Neuronal stem cell (in vitro differentiated cells): ENCODE measurements around the gene OR8K3.

Source experiments
- DNase-seq: peaks from one replicate; pipeline ENCODE4 v3.0.0-alpha.2; 2013; ENCODE audit warnings: low spot score
- H2AFZ ChIP-seq: one replicate; pipeline ENCODE4 v1.6.1; 2013; ENCODE audit warnings: mild to moderate bottlenecking, low read length, inconsistent platforms
- H2AK5ac ChIP-seq: 2 replicates; pipeline ENCODE4 v1.6.1; 2013; ENCODE audit warnings: low read depth, mild to moderate bottlenecking, inconsistent platforms, low read length, moderate library complexity, mixed read lengths
- H2BK120ac ChIP-seq: 2 replicates; pipeline ENCODE4 v1.6.1; 2013; ENCODE audit warnings: low read depth, mild to moderate bottlenecking, inconsistent platforms, low read length, moderate library complexity, mixed read lengths
- H2BK12ac ChIP-seq: one replicate; pipeline ENCODE4 v1.6.1; 2013; ENCODE audit warnings: low read length, inconsistent platforms
- H2BK15ac ChIP-seq: 2 replicates; pipeline ENCODE4 v1.6.1; 2013; ENCODE audit warnings: mild to moderate bottlenecking, low read length, inconsistent platforms, mixed read lengths
- H2BK5ac ChIP-seq: one replicate; pipeline ENCODE4 v1.6.1; 2013; ENCODE audit warnings: inconsistent platforms, mild to moderate bottlenecking, low read length, moderate library complexity
- H3K14ac ChIP-seq: one replicate; pipeline ENCODE4 v1.6.1; 2013; ENCODE audit warnings: low read length, inconsistent platforms
- H3K18ac ChIP-seq: 2 replicates; pipeline ENCODE4 v1.6.1; 2013; ENCODE audit warnings: low read length, inconsistent platforms
- H3K23ac ChIP-seq: 2 replicates; pipeline ENCODE4 v1.6.1; 2013; ENCODE audit warnings: low read depth, mild to moderate bottlenecking, mixed read lengths, low read length, inconsistent platforms; ENCODE audit not compliant: poor library complexity
- H3K27ac ChIP-seq: replicated peaks from 3 replicates; pipeline ENCODE4 v1.5.1; 2013; ENCODE audit warnings: low read length, inconsistent platforms
- H3K27me3 ChIP-seq, 3 experiments: 2 replicates each; pipeline ENCODE4 v1.6.1; 2013; ENCODE audit warnings: low read length in 3 of 3, mild to moderate bottlenecking in 2 of 3, inconsistent platforms in 1 of 3, low read depth in 1 of 3, mixed read lengths in 1 of 3, moderate library complexity in 1 of 3; ENCODE audit not compliant: control insufficient read depth in 3 of 3, insufficient read depth in 3 of 3
- H3K36me3 ChIP-seq, 2 donors: replicated peaks in 1 of 2; 2 replicates each; pipeline ENCODE4 v1.6.1; 2013; ENCODE audit warnings: low read length in 2 of 2; ENCODE audit not compliant: control insufficient read depth in 2 of 2, insufficient read depth in 2 of 2
- H3K4ac ChIP-seq: 2 replicates; pipeline ENCODE4 v1.6.1; 2013; ENCODE audit warnings: inconsistent platforms, mild to moderate bottlenecking, low read length, moderate library complexity
- H3K4me1 ChIP-seq, 2 donors: 1 replicate in 1 of 2; 2 replicates in 1 of 2; pipeline ENCODE4 v1.6.1; 2013; ENCODE audit warnings: low read length in 2 of 2, low read depth in 1 of 2; ENCODE audit not compliant: control insufficient read depth in 2 of 2, insufficient read depth in 1 of 2
- H3K4me2 ChIP-seq: one replicate; pipeline ENCODE4 v1.6.1; 2013; ENCODE audit warnings: mild to moderate bottlenecking, low read length, inconsistent platforms; ENCODE audit not compliant: insufficient read depth, poor library complexity, severe bottlenecking
- H3K4me3 ChIP-seq, 2 donors: 2 replicates each; pipeline ENCODE4 v1.5.1; 2013; ENCODE audit warnings: low read length in 2 of 2, mild to moderate bottlenecking in 2 of 2, inconsistent platforms in 1 of 2, moderate library complexity in 1 of 2
- H3K79me1 ChIP-seq: one replicate; pipeline ENCODE4 v1.6.1; 2013; ENCODE audit warnings: low read depth, mild to moderate bottlenecking, inconsistent platforms, low read length, moderate library complexity
- H3K9ac ChIP-seq: one replicate; pipeline ENCODE4 v1.6.1; 2013; ENCODE audit warnings: mild to moderate bottlenecking, low read depth, low read length, inconsistent platforms; ENCODE audit not compliant: poor library complexity
- H3K9me3 ChIP-seq, 2 donors: replicated peaks in 1 of 2; 2 replicates each; pipeline versions ENCODE3 to v1.6.1; 2013; ENCODE audit warnings: low read length in 2 of 2, mild to moderate bottlenecking in 2 of 2, inconsistent platforms in 1 of 2, low read depth in 1 of 2, mixed read lengths in 1 of 2, moderate library complexity in 1 of 2; ENCODE audit not compliant: control insufficient read depth in 2 of 2, insufficient read depth in 1 of 2
- H4K8ac ChIP-seq: one replicate; pipeline ENCODE4 v1.6.1; 2013; ENCODE audit warnings: low read depth, mild to moderate bottlenecking, inconsistent platforms, low read length, moderate library complexity
- H4K91ac ChIP-seq: one replicate; pipeline ENCODE4 v1.6.1; 2013; ENCODE audit warnings: low read length, low read depth, mild to moderate bottlenecking, inconsistent platforms; ENCODE audit not compliant: poor library complexity
- WGBS, 2 donors: extraction: QIAGEN DNeasy Blood & Tissue Kit; methylation state at CpG; one replicate each; pipeline ENCODE4 v1.1.7; 2013; ENCODE audit warnings: missing lambda C conversion rate in 2 of 2, mixed read lengths in 1 of 2; ENCODE audit not compliant: insufficient read length in 2 of 2, insufficient replicate concordance in 1 of 2; ENCODE audit errors: extremely low coverage in 2 of 2; 5-methylcytosine and 5-hydroxymethylcytosine counted together

The OR8K3 gene

DNA sequence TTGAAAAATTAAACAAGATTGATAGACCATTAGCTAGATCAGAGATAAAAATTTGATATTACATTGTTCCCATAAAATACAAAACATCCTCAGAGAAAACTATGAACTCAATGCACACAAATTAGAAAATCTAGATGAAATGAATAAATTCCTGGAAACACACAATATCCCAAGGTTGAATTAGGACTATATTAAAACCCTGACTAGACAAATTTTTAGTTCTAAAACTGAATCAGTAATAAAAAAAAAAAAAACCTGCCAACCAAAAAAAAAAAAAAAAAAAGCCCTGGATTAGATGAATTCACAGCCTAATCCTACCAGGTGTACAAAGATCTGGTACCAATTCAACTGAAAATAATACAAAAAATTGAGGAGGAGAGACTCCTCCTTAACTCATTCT, 25.3 kb downstream of the OR8K3 start:
- H2AK5ac ChIP-seq: no peak overlapping the region
- H3K27me3 ChIP-seq: no peaks in the 10 kb centered on the region
- H2BK5ac ChIP-seq: no peak overlapping the region
- no peak overlapping the region for H4K91ac ChIP-seq
- H3K23ac ChIP-seq: no peak overlapping the region
- no peak overlapping the region for H3K27ac ChIP-seq
- no peak overlapping the region for H3K14ac ChIP-seq
- no peaks in the 10 kb centered on the region for H3K4me1 ChIP-seq
- no peak overlapping the region for H2AFZ ChIP-seq
- H3K4me3 ChIP-seq: no peak overlapping the region
- H2BK120ac ChIP-seq: no peak overlapping the region
- H2BK15ac ChIP-seq: no peak overlapping the region
- no peak overlapping the region for H4K8ac ChIP-seq
- H3K9me3 ChIP-seq: no peaks in the 10 kb centered on the region
- H2BK12ac ChIP-seq: no peak overlapping the region
- no peak for DNase-seq
- no peaks in the 10 kb centered on the region for H3K79me1 ChIP-seq
- H3K18ac ChIP-seq: no peak overlapping the region
- no peak overlapping the region for H3K4me2 ChIP-seq
- no peak overlapping the region for H3K9ac ChIP-seq
- no peak overlapping the region for H3K4ac ChIP-seq
- no peaks in the 10 kb centered on the region for H3K36me3 ChIP-seq

DNA sequence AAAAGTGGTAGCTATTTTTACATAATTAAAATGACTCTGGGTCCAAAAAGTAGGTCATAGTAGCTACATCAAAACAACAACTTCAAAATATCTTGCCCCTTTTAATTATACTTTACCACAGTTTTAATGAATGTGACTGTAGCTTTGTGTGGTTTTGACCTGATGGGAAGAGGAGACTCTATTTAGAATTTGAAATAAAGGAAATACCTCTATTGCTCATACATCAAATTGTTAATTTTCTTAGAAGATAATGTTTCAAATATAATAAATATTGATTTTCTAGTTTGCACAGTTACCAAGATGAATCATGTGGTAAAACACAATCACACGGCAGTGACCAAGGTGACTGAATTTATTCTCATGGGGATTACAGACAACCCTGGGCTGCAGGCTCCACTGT, 30.8 kb downstream of the OR8K3 start, which contains the start of gene OR8K1:
Gene OR8K1 (plus strand): TSS at position 301 of the 400 bp plus-strand sequence. CDS start 0 bp downstream, at position 301.
- Histone ChIP-seq H3K27ac (no peak within 1 kb of the TSS), H2AFZ (no peak within 1 kb of the TSS), H3K4me1 (no peaks in the 10 kb centered on the region), H2BK15ac (no peak within 1 kb of the TSS), H2BK5ac (no peak within 1 kb of the TSS), H3K18ac (no peak within 1 kb of the TSS), H2BK12ac (no peak within 1 kb of the TSS), H3K79me1 (no peaks in the 10 kb centered on the region), H3K36me3 (no peaks in the 10 kb centered on the region), H2BK120ac (no peak within 1 kb of the TSS), H3K9ac (no peak within 1 kb of the TSS), H3K14ac (no peak within 1 kb of the TSS), H3K4me3 (no peak within 1 kb of the TSS), H3K9me3 (no peaks in the 10 kb centered on the region), H3K4me2 (no peak within 1 kb of the TSS), H3K23ac (no peak within 1 kb of the TSS), H4K91ac (no peak within 1 kb of the TSS), H3K4ac (no peak within 1 kb of the TSS), H2AK5ac (no peak within 1 kb of the TSS), H4K8ac (no peak within 1 kb of the TSS), H3K27me3 (no peaks in the 10 kb centered on the region)
- no peak for DNase-seq
- WGBS, 2 donors: no CpG with 5 or more reads among the region's 1 CpG

DNA sequence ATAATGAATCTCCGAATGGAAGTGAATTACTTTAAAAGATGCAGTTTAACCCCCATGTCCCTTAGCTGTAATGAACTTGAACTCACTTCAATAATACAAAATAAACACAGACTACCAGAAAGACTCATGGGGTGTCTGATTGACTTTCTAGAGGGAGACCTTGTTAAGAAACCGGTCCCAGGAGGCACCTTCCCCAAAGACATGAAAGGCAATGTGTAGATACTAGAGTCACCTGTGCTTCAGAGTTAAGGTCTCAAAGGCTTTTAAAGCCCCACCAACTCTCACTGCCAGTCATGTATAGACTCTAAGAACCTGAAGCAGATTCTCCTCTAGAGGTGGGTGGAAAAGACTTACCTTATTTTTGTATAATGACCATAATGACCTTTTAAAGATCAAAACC, 39.0 kb downstream of the OR8K3 start, which contains the start of gene OR8J1:
Gene OR8J1 (plus strand): TSS at position 301 of the 400 bp plus-strand sequence. CDS start 5,956 bp downstream, outside the sequence.
- Histone ChIP-seq H3K9me3 (no peaks in the 10 kb centered on the region), H3K27me3 (no peaks in the 10 kb centered on the region), H2BK12ac (no peak within 1 kb of the TSS), H3K4me3 (no peak within 1 kb of the TSS), H2AFZ (no peak within 1 kb of the TSS), H3K4me2 (no peak within 1 kb of the TSS), H3K14ac (no peak within 1 kb of the TSS), H2AK5ac (no peak within 1 kb of the TSS), H3K9ac (no peak within 1 kb of the TSS), H3K18ac (no peak within 1 kb of the TSS), H3K27ac (no peak within 1 kb of the TSS), H4K91ac (no peak within 1 kb of the TSS), H3K36me3 (no peaks in the 10 kb centered on the region), H3K79me1 (no peaks in the 10 kb centered on the region), H3K23ac (no peak within 1 kb of the TSS), H3K4ac (no peak within 1 kb of the TSS), H3K4me1 (no peaks in the 10 kb centered on the region), H2BK5ac (no peak within 1 kb of the TSS), H4K8ac (no peak within 1 kb of the TSS), H2BK120ac (no peak within 1 kb of the TSS), H2BK15ac (no peak within 1 kb of the TSS)
- no CpG with 5 or more reads among the region's 2 CpGs for WGBS, 2 donors
- DNase-seq: no peak
